ENCODE results near the gene POU6F2. TPM values are rescaled to one million over a fixed set of nuclear protein-coding genes. Genes with fewer than 3 reads are reported as not detected.

The POU6F2 gene
- total RNA-seq, 2 donors from 2014 or later, result 5.2 to 6.3 TPM

DNA sequence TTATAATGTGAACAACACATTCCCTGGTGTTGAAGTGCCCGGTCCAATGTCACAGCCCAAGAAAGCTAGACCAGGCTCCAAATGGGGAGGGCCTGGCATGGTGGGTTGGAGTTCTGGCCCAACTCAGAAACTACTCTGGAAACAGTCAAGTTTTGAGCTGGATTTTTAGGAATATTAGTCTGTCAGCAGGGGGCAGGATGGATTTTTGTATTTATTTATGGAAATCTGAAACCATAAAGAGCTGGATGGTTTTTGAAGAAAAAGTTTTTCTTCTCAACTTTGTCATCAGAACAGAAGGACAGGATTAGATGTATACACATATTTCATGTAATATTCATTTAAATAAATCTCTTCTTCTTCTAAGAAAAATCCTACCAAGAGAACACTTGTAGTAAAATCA is 97.5 kb downstream of the POU6F2 start:
- no peaks in the 10 kb centered on the region for H3K4me1 ChIP-seq
- 75 to 90% methylated on average over 1 of the region's 1 CpG for WGBS, 2 donors
- TF ChIP-seq, protein P1, sequence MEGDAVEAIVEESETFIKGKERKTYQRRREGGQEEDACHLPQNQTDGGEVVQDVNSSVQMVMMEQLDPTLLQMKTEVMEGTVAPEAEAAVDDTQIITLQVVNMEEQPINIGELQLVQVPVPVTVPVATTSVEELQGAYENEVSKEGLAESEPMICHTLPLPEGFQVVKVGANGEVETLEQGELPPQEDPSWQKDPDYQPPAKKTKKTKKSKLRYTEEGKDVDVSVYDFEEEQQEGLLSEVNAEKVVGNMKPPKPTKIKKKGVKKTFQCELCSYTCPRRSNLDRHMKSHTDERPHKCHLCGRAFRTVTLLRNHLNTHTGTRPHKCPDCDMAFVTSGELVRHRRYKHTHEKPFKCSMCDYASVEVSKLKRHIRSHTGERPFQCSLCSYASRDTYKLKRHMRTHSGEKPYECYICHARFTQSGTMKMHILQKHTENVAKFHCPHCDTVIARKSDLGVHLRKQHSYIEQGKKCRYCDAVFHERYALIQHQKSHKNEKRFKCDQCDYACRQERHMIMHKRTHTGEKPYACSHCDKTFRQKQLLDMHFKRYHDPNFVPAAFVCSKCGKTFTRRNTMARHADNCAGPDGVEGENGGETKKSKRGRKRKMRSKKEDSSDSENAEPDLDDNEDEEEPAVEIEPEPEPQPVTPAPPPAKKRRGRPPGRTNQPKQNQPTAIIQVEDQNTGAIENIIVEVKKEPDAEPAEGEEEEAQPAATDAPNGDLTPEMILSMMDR (IDR thresholded peaks at IDR 0.05), result no peak
- TF ChIP-seq POLR2A (IDR thresholded peaks at IDR 0.05), result no peak
- no peak for DNase-seq
- no peaks in the 10 kb centered on the region for H3K36me3 ChIP-seq (replicated peaks in 1 of 2; ENCODE audit: insufficient read depth in 1 of 2, low read depth in 2 of 2)
- H3K27ac ChIP-seq, result no peak overlapping the region
- intact Hi-C loops (cut with DNase I), result no loop called here
- ATAC-seq, result no peak
- H3K9me3 ChIP-seq, result no peaks in the 10 kb centered on the region
- H3K4me3 ChIP-seq, result no peak overlapping the region
- no peaks in the 10 kb centered on the region for H3K27me3 ChIP-seq

DNA sequence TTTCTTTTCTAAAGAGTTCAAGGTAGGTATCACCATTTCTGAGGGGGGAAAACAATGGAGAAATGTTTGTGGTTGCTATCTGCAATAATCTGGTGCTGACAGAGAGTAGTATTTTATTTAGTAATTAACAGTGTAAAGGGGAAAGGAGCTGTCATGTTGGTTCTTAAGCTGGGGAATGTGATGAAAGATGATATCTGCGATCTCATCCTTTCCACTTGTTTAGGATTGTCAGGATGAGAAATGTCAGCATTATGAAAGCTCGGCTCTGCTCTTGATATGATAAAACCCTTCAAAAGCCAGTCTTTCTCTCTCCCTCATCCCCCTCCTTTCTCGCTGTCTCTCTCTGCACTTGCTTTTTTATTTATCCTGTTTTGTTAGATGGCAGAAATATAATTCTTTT is 106.1 kb downstream of the POU6F2 start:
- 67 to 70% methylated on average over 3 of the region's 3 CpGs for WGBS, 2 donors
- H3K9me3 ChIP-seq, result no peaks in the 10 kb centered on the region
- no peak for ATAC-seq
- no peak overlapping the region for H3K4me3 ChIP-seq
- TF ChIP-seq, protein P1 (IDR thresholded peaks at IDR 0.05), result no peak
- TF ChIP-seq POLR2A (IDR thresholded peaks at IDR 0.05), result no peak
- H3K36me3 ChIP-seq (replicated peaks in 1 of 2; ENCODE audit: insufficient read depth in 1 of 2, low read depth in 2 of 2), result no peaks in the 10 kb centered on the region
- H3K4me1 ChIP-seq, result no peaks in the 10 kb centered on the region
- intact Hi-C loops (cut with DNase I), result no loop called here
- H3K27ac ChIP-seq, result no peak overlapping the region
- H3K27me3 ChIP-seq, result no peaks in the 10 kb centered on the region
- DNase-seq, result no peak

DNA sequence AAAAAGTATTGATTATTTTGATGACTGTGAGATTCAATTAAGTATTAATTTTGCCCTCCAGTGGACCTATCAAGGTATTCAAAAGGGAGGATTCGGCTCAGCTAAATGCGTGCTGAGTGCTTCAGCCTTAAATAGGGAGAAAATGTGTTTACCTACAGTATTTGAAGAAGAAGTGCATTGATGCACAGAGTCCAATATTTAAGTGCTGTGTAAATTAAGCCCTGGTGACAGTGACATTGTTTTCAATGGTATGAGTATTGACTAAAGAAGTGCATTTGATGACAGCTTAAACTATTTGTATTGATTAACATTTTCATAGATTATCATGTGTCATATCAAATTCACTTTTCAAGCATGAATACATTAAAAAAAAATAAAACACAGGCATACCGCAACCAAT is 106.6 kb downstream of the POU6F2 start:
- WGBS, 2 donors, result 73 to 79% methylated on average over 3 of the region's 3 CpGs
- H3K4me3 ChIP-seq, result no peak overlapping the region
- intact Hi-C loops (cut with DNase I), result no loop called here

DNA sequence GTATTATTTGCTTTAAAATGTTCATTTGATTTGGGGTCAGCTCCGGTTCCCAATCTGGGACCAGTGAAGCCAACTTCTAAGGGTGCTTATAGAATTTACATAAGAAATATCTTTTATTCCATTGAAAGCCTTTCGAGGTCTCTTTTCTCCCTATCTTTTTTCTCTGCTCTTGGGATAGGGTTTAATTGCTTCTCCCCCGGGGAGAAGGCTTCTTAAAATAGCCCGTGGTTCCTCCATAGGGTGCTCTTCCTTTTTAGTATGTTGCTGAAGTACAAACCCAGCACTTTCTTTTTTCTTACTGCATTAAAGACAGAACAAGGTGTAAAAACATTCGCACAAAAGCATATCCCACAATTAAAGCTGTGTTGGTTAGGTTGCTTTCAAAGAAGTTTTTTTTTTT is 107.5 kb downstream of the POU6F2 start:
- Histone ChIP-seq H3K27ac (no peak overlapping the region), H3K9me3 (no peaks in the 10 kb centered on the region), H3K4me1 (no peaks in the 10 kb centered on the region), H3K36me3 (replicated peaks in 1 of 2; ENCODE audit: insufficient read depth in 1 of 2, low read depth in 2 of 2) (no peaks in the 10 kb centered on the region), H3K4me3 (no peak overlapping the region), H3K27me3 (no peaks in the 10 kb centered on the region)
- intact Hi-C loops (cut with DNase I), result no loop called here
- WGBS, 2 donors, result 49 to 57% methylated on average over 5 of the region's 5 CpGs
- TF ChIP-seq, protein P1 (IDR thresholded peaks at IDR 0.05), result no peak
- no peak for TF ChIP-seq POLR2A (IDR thresholded peaks at IDR 0.05)
- DNase-seq (no peak), ATAC-seq (no peak)

More for the DNA sequence above, 106.6 kb downstream of the POU6F2 start:
- Histone ChIP-seq H3K4me1 (no peaks in the 10 kb centered on the region), H3K36me3 (replicated peaks in 1 of 2; ENCODE audit: insufficient read depth in 1 of 2, low read depth in 2 of 2) (no peaks in the 10 kb centered on the region), H3K9me3 (no peaks in the 10 kb centered on the region), H3K27ac (no peak overlapping the region), H3K27me3 (no peaks in the 10 kb centered on the region)
- DNase-seq (no peak), ATAC-seq (no peak)
- TF ChIP-seq POLR2A (IDR thresholded peaks at IDR 0.05), result no peak
- TF ChIP-seq, protein P1 (IDR thresholded peaks at IDR 0.05), result no peak

DNA sequence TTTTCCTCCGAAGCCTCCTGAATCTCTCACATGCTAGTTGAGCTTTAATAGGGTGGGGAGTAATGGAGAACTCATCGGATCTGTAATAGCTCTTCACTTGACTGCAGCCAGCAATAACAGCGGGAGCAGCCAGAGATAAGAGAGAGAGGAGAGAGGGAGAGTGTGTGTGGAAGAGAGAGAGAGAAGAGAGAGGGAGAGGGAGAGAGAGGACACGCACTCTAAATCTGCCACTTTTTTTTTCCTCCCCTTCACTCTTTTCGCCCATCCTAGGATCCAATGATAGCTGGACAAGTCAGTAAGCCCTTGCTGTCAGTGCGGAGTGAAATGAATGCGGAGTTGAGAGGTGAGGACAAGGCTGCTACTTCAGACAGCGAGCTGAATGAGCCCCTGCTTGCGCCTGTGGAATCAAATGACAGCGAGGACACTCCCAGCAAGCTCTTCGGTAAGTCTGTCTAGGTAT is 107.9 kb downstream of the POU6F2 start:
- DNase-seq (no peak), ATAC-seq (no peak)
- 48 to 52% methylated on average over 11 of the region's 11 CpGs for WGBS, 2 donors
- Histone ChIP-seq H3K4me3 (no peak overlapping the region), H3K27ac (no peak overlapping the region), H3K9me3 (no peaks in the 10 kb centered on the region), H3K4me1 (no peaks in the 10 kb centered on the region), H3K36me3 (replicated peaks in 1 of 2; ENCODE audit: insufficient read depth in 1 of 2, low read depth in 2 of 2) (no peaks in the 10 kb centered on the region), H3K27me3 (no peaks in the 10 kb centered on the region)
- TF ChIP-seq POLR2A (IDR thresholded peaks at IDR 0.05), result no peak
- TF ChIP-seq, protein P1 (IDR thresholded peaks at IDR 0.05), result no peak
- intact Hi-C loops (cut with DNase I), result no loop called here

All from body of pancreas (tissue), 4 donors.